Measurements from ENCODE around the gene AGPAT2. TPM values are rescaled to one million over a fixed set of nuclear protein-coding genes. Genes with fewer than 3 reads are reported as not detected.

Gene AGPAT2
- total RNA-seq, 4 donors from 2014 or later: 19.0 to 77.4 (median 36.0) TPM

DNA sequence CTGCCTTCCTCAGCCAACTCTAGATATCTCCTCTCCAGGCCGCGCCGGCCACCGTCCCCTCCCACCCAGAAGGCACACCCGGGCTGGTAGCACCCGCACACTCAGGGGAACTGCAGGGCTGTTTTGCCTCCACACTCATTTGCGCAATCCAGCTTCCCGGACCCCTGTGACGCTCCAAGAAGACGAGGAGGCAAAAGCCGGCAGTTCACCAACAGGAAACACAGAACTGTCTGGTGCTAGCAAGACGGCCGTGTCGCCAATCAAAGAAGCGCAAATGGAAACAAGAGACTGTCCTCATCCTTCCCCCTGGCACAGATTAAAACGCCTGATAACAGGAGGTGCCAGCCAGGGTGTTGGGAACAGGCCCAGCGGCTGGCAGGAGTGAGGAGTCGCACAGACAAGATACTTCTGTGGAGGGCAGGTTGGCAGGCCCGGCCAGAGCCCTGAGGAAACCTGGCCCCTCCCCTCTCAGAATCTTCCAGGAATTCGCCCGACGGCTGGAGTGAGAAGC is 7.8 kb downstream of the AGPAT2 start:
- H3K4me3 ChIP-seq: peak overlapping the region in 1 of 4 donors; percentile 16
- H3K9me3 ChIP-seq: no peaks in the 10 kb centered on the region
- TF ChIP-seq, protein P1, sequence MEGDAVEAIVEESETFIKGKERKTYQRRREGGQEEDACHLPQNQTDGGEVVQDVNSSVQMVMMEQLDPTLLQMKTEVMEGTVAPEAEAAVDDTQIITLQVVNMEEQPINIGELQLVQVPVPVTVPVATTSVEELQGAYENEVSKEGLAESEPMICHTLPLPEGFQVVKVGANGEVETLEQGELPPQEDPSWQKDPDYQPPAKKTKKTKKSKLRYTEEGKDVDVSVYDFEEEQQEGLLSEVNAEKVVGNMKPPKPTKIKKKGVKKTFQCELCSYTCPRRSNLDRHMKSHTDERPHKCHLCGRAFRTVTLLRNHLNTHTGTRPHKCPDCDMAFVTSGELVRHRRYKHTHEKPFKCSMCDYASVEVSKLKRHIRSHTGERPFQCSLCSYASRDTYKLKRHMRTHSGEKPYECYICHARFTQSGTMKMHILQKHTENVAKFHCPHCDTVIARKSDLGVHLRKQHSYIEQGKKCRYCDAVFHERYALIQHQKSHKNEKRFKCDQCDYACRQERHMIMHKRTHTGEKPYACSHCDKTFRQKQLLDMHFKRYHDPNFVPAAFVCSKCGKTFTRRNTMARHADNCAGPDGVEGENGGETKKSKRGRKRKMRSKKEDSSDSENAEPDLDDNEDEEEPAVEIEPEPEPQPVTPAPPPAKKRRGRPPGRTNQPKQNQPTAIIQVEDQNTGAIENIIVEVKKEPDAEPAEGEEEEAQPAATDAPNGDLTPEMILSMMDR (IDR thresholded peaks at IDR 0.05 in 4 of 5, conservative IDR thresholded peaks at IDR 0.05 in 1 of 5): no peak
- peak in 1 of 2 donors; percentile 26 for TF ChIP-seq POLR2A (IDR thresholded peaks at IDR 0.05)
- H3K36me3 ChIP-seq: peaks cover 0 to 4% of the 10 kb centered on the region in 2 donors
- peaks cover 18 to 25% of the 10 kb centered on the region in 2 donors for H3K4me1 ChIP-seq
- in situ Hi-C loops (cut with MboI; ENCODE audit: low sequenced_read_pairs in 4 of 4): no loop called here
- peak overlapping the region; percentile 70 to 79 (median 76) for H3K27ac ChIP-seq
- intact Hi-C loops (cut with DNase I; ENCODE audit: low total_unique reads): no loop called here
- DNase-seq (peak; percentile 75 to 87), ATAC-seq (peak; percentile 86 to 90)
- no peaks in the 10 kb centered on the region for H3K27me3 ChIP-seq

DNA sequence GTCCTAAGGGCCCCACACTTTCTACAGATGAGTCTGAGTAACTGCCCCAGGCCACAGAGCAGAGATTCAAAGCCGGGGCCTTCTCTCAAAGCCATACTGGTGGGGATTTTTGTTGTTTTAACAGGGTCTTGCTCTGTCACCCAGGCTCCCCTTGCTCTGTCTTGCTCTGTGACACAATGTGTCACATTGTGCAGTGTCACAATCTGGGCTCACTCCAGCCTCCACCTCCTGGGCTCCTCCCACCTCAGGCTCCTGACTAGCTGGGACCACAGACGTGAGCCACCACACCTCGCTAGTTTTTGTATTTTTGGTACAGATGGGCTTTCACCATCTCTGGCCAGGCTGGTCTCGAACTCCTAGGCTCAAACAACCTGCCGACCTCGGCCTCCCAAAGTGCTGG is 8.6 kb downstream of the AGPAT2 start:
- intact Hi-C loops (cut with DNase I; ENCODE audit: low total_unique reads) (no loop called here), in situ Hi-C loops (cut with MboI; ENCODE audit: low sequenced_read_pairs in 4 of 4) (no loop called here)
- peaks cover 18 to 25% of the 10 kb centered on the region in 2 donors for H3K4me1 ChIP-seq
- H3K9me3 ChIP-seq: no peaks in the 10 kb centered on the region
- TF ChIP-seq, protein P1 (IDR thresholded peaks at IDR 0.05 in 4 of 5, conservative IDR thresholded peaks at IDR 0.05 in 1 of 5): no peak
- TF ChIP-seq POLR2A (IDR thresholded peaks at IDR 0.05): no peak
- no peaks in the 10 kb centered on the region for H3K27me3 ChIP-seq
- DNase-seq: no peak
- ATAC-seq: no peak
- peaks cover 0 to 4% of the 10 kb centered on the region in 2 donors for H3K36me3 ChIP-seq
- no peak overlapping the region for H3K4me3 ChIP-seq
- H3K27ac ChIP-seq: peak overlapping the region in 3 of 4 donors; percentile 70 to 79 (median 72)

DNA sequence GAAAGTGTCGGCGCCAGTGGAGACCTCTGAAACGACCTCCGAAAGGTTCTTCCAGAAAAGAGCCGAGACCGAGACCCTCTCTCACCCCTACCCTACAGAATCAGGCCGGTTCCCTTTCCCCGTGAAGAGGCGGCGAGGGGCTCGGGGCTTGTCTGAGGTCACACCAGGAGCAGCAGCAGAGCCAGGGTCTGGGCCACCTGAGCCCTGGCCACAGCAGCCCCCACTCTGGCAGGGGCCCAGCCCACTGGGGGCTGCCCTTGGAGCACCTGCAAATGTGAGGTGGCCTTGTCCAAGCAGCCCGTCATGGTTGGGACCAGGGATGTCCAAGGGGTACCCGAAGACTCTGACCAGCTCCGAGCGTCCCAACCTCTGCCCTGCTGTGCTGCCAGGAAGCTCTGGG is 9.2 kb downstream of the AGPAT2 start:
- in situ Hi-C loops (cut with MboI; ENCODE audit: low sequenced_read_pairs in 4 of 4): no loop called here
- DNase-seq (no peak), ATAC-seq (no peak)
- Histone ChIP-seq H3K27me3 (no peaks in the 10 kb centered on the region), H3K4me1 (peaks cover 18 to 25% of the 10 kb centered on the region in 2 donors), H3K36me3 (peaks cover 0 to 4% of the 10 kb centered on the region in 2 donors), H3K27ac (no peak overlapping the region), H3K4me3 (no peak overlapping the region), H3K9me3 (no peaks in the 10 kb centered on the region)
- TF ChIP-seq, protein P1 (IDR thresholded peaks at IDR 0.05 in 4 of 5, conservative IDR thresholded peaks at IDR 0.05 in 1 of 5): no peak
- TF ChIP-seq POLR2A (IDR thresholded peaks at IDR 0.05): no peak
- intact Hi-C loops (cut with DNase I; ENCODE audit: low total_unique reads): no loop called here

DNA sequence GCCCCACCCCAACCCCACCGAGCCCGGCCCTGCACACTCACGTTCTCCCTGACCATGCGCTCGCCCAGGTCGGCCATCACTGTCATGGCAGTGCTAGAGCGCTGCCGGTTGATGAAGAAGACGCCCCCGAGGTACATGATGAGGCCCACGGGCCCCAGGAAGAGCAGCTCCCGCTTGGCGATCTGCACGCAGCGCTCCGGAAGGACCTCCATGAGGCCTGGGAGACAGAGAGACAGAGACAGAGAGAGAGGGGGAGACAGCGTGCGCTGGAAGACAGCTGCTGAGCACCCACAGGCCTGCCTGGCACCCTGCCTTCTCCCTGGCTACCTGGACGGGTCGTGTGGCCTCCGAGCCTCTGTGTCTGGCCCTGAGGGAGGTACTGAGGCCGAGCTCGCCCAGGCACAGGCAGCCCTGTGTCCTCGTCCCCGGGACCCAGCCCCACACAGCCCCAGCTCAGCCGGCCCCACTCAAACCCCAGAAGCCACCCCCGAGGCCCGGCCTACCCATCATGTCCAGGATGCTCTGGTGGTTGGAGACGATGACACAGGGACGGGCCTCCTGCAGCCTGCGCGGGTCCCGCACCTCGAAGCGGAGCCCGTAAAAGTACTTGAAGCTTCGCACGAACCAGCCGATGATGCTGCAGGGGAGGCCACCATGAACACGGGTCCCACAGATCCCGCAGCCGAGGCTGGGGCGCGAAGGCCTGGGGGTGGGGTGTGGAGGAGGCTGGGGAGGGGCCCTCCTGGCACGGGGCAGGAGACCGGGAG is 10.2 kb downstream of the AGPAT2 start:
- H3K9me3 ChIP-seq: no peaks in the 10 kb centered on the region
- DNase-seq: no peak
- no peak overlapping the region for H3K27ac ChIP-seq
- H3K4me3 ChIP-seq: no peak overlapping the region
- peaks cover 18 to 25% of the 10 kb centered on the region in 2 donors for H3K4me1 ChIP-seq
- no peaks in the 10 kb centered on the region for H3K27me3 ChIP-seq
- TF ChIP-seq, protein P1 (IDR thresholded peaks at IDR 0.05 in 4 of 5, conservative IDR thresholded peaks at IDR 0.05 in 1 of 5): no peak
- no peak for TF ChIP-seq POLR2A (IDR thresholded peaks at IDR 0.05)
- H3K36me3 ChIP-seq: peaks cover 0 to 4% of the 10 kb centered on the region in 2 donors
- intact Hi-C loops (cut with DNase I; ENCODE audit: low total_unique reads) (no loop called here), in situ Hi-C loops (cut with MboI; ENCODE audit: low sequenced_read_pairs in 4 of 4) (no loop called here)
- ATAC-seq: no peak
